Measurements from ENCODE around the gene PTCD2.

GRCh38 chr5:72407541-72407940, 87.4 kb downstream of the PTCD2 start:
- TF ChIP-seq CTCF (IDR thresholded peaks at IDR 0.05) (no peak), EP300 (IDR thresholded peaks at IDR 0.05) (no peak), POLR2A (IDR thresholded peaks at IDR 0.05) (no peak), POLR2AphosphoS5 (IDR thresholded peaks at IDR 0.05) (no peak)

All from stomach (tissue), 4 donors.